ENCODE data around the gene CLDN24. TPM values are rescaled to one million over a fixed set of nuclear protein-coding genes. Genes with fewer than 3 reads are reported as not detected.

CLDN24 gene
- total RNA-seq (2014; rRNA removed) = not detected in 2 replicates
- polyA plus RNA-seq (2012) = not detected

DNA sequence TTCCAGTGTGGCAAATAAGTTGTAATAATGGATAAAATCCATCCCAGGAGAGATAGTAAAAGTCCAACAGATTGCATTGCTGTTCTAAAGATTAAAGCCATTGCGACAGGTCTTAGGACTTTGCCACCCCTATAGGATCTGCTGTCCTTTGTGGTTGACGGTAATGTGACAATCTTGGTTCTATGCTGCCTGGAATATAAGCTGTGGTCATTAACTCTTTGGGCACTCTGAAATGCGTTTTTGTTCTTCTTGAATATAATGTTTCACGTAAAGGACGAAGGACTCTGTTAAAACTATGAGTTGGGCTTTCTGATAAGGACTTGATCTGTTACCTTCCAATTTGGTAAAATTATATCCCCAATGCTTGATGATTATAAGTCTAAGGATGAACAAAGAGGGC is at the start of gene CLDN24:
CLDN24 (minus strand) TSS at position 101 of the 400 bp plus-strand sequence; CDS start at position 101, 0 bp downstream.
- DNase-seq (ENCODE audit: low read depth) = no peak

DNA sequence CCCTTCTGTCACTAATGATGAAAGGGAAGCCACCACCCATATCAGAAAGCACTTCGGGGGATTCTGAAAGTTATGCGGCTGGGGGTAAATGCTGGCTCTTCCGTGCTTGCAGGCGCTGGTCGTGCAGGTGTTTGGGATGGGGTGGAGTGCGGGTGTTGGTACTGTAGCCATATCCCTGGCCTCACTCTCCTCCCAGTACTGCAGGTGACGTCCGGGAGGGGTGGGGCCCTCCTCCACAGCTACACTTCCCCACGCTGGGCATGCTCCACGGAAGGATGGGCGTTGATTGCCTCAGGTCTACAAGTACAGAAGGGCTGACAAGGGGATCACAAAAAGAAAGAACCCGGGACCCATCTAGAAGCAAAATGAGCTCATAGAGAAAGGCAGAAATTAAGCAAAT is 48.6 kb upstream of the CLDN24 start:
- no peak for DNase-seq (ENCODE audit: low read depth)

DNA sequence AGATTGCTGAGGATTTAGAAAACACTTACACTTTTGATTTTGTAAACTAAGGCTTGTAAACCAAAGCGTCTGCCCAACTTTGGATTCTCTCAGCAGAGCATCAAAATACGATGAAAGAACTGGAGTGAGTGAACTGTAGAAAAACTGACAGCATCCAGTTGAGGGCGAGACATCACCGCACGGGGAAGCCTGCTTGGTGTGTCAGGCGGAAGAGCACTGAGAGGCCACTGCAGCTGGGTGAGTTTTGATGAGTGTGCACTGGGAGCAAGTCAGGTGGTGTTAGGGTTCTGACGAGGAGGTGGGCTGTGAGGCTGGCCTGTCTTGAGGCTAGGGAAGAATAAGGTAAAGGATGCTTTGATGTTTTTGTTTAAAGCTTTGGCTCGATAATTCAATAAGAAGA is 46.8 kb upstream of the CLDN24 start:
- DNase-seq (ENCODE audit: low read depth) = no peak

DNA sequence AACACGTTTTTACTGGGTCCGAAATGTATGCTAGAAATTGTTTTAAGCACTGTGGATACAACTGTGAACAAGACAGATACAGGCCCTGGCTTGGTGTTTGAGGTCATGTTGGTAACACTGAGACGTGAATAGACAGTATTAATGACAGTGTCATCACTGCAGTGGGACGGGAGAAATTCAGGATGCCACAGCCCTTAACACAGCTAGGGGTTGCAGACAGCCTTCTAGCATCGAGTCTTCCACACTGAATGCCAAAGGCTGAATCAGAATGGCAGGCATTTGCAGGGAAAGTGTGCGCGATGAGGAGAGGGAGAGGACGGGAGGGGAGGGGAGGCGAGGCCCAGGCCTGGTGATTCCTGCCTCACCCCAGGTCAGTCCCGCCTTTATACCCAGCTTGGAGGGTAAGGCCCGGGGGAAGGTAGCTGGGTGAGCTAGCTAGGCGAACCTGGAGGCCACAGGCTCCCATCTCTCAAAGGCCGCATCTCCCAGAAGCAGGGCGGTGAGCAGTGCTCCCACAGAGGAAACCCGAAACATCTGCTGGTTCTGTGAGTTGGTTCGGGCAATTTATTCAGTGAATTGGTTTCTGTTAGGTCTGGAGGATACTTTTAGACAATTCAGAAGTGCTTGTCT is 44.1 kb upstream of the CLDN24 start:
- no peak for DNase-seq (ENCODE audit: low read depth)

DNA sequence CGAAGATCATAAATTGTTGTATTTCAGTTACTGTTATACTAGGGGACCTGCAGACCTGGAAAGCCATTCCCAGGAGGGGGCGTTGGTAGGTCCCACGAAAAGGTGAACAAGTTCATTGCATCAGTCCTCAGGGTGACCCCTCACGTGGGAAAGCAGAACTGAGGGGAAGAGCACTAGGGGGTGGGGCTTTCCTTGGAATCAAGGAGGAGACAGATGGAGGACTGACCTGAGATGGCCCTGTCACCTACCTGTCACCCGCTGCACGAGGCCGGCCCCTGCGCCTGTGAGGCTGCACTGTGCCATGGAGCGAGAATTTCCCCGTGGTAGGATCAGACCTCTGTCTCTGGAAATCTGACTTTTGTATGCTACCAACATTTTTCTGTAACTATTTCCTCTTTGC is 41.8 kb upstream of the CLDN24 start:
- DNase-seq (ENCODE audit: low read depth) = no peak

DNA sequence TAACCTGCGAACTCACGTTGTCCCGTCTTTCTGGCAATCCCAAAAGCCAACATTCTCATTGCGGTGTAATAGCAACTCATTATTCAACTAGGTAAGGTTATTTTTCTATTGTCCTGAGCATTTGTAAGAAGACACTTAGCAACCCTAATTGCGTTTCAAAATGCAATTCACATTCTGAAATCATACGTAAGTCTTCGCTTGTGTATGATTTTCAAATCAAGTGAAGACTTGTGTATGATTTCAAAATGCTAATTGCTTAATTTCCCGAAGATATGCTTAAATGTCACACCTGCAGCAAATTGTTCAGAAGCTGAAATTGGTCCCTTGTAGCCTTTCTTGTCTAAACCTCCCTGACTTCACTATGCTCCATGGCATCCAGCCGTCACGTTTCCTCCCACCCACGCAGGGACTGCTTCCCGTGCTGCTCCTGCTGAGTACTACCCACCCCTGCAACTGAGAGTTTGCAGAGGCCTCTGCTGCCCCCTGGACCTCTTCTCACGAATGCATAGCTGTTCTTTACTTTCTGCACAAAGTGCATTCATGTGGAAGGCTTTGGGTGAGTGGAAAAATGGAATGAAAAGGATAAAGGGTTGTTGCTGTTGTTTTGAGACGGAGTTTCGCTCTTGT is 40.8 kb upstream of the CLDN24 start:
- DNase-seq (ENCODE audit: low read depth) = peak; percentile 18

DNA sequence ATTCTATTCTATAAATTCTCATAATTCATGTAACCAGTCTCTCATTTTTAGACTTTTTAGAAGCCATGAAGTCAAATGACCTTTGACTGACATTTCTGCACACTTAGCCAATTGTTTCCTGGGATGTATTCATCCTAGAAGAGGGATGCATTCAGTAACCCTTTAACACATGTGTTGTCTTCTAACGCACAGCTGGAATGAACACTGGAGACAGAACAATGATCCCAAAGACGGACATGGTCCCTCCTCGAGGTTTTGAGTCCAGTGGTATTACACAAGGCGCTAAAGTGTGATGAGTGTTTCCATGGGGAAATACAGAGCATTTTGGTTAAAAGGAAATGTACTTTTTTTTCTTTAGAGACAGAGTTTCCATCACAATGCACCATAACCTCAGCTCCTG is 39.8 kb upstream of the CLDN24 start:
- DNase-seq (ENCODE audit: low read depth) = no peak

DNA sequence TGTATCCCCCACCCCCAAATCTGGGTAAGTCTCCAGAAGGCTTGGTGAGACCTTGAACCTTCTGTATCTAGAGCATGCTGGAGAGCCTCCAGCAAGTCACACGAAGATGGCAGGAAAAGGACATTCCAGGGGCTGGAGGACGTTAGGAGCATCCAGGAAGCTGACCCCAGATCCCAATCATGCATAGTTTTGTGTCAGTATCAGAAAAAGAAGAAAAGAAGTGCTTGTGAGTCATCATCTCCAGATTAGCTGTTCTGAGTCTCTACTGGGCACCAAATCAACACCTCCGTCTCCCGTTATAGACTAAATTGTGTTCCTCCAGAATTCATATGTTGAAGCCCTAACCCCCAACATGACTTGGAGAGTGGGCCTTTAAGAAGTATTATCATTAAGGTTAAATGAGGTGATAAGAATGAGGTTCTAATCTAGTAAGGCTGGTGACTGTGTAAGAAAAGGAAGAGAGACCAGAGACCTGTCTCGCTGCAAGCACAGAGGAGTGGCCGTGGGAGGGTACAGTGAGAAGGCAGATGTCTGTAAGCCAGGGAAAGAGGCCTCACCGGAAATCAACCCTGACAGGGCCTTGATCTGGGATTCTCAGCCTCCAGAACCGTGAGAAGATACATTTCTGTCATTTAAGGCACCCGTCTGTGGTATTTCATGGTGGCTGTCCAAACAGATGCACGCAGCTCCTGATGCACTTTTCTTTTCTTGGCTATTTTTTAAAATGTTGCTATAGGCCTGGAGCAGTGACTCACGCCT is 38.1 kb upstream of the CLDN24 start:
- peak; percentile 28 for DNase-seq (ENCODE audit: low read depth)

DNA sequence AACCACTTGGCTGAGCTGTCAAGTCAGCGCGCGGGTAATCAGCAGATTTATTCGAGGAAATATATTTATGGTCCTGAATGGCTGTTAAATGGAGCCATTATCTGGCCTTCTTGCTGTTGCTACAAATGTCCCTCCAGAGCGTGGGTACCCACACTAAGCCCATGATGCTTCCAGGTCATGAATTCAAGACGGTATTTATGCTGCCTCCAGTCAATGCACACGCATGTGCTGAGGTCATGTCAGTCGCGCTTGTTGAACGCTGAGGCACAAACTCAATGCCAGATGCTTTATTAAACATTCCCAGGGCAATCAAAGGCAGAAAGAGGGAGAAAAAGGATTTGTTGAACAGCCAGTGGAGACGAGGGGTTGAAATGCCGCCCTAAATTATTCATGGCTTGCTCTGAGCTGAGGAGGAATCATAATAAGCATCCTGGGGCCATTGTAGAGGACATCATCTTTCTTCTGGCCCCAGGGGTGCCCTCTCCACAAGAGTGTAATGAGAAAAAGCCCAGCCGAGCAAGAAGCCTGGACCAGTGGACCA is 36.1 kb upstream of the CLDN24 start:
- no peak for DNase-seq (ENCODE audit: low read depth)

DNA sequence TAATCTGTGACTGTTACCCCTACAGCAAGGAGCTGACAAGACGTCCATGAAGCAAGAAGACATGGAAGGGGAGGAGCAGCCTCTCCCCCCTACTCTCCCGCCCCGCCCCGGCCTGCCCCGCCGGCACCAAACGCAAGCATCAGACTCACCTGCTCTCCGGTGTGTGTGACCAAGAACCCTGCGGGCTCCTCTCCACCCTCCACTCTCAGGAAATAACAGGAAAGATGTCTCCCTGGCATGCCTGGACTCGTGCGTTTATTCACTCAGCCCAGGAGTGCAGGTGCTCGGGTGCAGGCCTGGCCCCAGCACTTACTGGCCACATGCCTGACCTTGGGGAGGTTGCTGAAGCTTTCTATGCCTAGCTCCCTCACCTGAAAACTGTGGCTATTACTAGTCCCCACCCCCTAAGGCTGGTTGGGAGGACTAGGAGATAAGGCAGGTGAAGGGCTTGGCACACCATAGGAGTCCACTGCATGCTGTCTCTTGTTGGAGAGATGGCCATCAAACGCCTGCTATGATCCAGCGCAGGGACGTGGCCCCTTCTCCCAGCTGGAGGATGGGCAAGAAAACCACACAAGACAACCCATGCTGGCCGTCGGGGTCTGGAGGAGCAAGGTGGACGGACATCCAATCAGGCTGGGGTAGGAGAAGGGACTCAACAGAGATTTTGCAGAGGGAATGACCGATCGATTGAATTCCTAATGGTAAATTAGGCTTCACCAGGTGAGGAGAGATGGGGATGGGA is 34.9 kb upstream of the CLDN24 start:
- no peak for DNase-seq (ENCODE audit: low read depth)

DNA sequence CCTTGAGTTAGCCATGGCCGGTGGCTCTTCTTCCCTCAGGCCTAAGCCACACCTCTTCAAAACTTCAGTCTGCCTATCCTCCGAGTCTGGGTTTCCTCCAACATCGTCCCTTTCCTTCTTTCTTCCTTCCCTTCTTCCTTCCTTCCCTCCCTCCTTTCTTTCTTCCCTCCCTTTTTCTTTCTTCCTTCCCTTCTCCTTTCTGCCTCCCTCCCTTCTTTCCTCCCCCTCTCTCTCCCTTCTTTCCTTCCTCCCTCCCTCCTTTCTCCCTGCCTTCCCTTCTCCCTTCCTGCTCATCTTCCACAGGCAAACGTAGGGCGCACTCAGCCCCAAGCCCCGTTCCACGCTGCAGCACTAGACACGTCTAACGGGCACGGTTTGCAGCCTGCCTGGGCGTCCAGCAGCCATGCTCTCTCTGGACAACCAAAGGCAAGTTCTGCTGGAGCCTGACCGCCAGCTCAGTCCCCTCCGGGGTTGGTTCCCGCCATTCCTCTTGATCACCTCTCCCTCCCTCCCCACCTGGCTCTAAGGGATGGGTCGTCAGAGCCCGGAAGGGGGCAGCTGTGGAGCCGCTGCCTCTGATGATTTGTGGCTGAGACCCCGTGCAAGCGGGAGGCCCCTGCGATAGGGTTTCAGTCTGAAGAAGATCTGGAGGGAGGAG is 34.1 kb upstream of the CLDN24 start:
- DNase-seq (ENCODE audit: low read depth) = no peak

DNA sequence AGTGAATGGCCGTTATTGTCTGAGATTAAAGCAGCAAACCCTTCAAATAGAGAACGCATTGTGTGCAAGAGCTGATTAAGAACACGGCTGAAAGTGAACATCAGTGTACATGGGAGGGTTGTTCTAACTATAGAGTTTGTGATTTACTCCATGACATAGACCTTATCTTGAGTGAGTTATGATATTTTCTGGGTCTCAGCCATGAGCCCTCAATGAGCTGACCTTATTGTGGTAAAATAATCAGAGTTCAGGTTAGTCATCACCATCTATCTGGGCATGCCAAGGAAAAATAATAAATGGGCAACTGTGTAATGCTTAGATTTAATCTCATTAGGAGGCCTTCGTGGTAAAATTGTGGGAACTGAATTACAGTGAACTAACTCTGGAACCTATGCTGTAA is 33.2 kb upstream of the CLDN24 start:
- peak; percentile 62 for DNase-seq (ENCODE audit: low read depth)

DNA sequence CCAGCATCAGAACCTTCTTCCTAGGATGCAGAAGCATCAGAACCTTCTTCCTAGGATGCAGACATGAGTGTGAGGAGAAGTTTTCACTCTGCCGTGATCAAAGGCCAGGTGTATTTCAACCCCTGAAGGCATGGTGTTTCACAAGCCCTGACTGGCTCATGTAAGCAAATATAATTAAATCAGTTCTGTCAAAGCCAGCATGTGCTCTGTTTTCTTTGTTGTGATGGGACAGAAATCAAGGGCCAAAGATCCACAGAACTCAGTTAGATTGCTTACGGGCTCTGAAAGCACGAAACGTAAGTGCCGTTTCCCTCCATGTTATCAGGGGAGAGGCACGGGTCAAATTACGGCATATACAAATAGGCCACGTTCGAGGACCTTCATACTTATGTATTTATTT is 32.0 kb upstream of the CLDN24 start:
- no peak for DNase-seq (ENCODE audit: low read depth)

DNA sequence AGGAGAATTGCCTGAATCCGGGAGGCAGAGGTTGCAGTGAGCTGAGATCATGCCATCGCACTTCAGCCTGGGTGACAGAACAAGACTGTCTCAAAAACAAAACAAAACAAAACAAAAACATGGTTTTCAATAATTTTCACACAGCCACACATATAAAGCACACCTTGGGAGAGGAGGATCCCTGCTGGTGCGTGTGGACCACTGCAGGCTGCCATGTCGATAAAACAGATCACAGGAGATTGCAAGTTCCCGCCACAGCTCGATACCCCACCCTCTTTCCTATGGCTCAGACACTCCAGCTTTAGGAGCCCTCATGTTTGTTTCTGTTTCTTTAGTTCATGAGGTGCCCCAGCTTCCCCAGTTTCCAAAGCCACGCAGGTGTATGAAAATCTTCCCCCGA is 31.3 kb upstream of the CLDN24 start:
- no peak for DNase-seq (ENCODE audit: low read depth)

DNA sequence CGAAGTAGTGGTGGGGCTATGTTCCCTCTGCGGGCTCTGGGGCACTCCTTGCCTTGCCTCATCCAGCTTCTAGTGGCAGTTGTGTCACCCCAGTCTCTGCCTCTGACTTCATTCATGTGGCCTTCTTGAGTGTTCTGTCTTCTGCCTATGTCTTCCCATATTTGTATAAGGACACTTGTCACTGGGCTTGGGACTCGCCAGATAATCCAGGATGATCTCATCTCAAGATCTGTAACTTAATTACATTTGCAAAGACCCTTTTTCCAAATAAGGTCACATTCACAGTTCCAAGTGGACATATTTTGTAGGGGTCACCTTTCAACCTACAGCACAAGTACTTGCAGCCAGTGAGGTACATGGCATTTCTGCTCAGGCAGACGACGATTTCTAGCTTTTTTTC is 30.3 kb upstream of the CLDN24 start:
- DNase-seq (ENCODE audit: low read depth) = no peak

DNA sequence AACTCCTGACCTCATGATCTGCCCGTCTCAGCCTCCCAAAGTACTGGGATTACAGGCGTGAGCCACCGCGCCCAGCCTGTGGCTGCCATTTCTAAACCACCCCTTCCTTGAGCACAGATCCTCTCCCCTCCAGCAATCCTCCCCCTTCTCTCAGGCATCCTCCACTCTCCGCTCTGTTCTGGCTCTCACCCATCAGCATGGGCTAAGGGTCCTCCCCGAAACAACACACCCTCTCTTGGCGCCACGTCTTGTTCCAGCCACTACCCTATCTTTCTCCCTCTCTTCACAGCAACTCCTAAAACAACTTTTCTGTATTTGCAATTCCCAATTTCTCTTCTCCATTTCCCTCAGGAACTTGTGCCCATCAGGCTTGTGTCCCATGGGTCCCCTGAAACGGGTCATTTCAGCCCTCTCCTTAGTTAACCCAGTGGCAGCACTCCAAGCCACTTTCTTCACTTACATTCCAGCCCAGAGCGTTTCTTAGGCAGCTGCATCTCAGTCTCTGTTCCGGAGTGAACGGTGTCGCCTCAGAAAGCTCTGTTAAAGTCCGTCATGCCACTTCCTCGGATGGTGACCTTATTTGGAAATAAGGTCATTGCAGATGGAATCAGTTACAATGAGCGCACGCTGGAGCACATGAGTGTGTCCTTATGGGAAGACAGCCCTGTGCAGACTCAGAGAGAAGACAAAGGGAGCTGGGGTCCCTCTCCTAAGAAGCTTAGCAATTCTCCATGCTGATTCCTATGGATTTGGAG is 28.3 kb upstream of the CLDN24 start:
- no peak for DNase-seq (ENCODE audit: low read depth)

DNA sequence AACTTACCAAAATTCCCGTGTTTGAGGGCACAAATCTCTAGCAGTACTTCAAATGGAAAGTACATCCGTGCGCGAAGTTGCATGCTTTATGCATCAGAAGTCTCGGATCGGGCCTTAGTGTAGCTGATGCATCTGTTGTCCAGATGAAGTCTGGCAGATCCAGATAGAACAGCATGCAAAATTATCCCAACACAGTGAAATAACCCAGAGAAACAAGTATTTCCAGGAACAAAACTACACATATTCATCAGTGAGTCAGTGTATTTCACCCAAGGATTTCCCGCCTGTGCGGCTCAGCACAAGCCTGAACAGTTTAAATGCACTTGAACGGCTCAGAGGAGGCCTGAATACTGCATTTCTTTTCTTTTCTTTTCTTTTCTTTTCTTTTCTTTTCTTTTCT is 27.4 kb upstream of the CLDN24 start:
- peak; percentile 30 for DNase-seq (ENCODE audit: low read depth)

DNA sequence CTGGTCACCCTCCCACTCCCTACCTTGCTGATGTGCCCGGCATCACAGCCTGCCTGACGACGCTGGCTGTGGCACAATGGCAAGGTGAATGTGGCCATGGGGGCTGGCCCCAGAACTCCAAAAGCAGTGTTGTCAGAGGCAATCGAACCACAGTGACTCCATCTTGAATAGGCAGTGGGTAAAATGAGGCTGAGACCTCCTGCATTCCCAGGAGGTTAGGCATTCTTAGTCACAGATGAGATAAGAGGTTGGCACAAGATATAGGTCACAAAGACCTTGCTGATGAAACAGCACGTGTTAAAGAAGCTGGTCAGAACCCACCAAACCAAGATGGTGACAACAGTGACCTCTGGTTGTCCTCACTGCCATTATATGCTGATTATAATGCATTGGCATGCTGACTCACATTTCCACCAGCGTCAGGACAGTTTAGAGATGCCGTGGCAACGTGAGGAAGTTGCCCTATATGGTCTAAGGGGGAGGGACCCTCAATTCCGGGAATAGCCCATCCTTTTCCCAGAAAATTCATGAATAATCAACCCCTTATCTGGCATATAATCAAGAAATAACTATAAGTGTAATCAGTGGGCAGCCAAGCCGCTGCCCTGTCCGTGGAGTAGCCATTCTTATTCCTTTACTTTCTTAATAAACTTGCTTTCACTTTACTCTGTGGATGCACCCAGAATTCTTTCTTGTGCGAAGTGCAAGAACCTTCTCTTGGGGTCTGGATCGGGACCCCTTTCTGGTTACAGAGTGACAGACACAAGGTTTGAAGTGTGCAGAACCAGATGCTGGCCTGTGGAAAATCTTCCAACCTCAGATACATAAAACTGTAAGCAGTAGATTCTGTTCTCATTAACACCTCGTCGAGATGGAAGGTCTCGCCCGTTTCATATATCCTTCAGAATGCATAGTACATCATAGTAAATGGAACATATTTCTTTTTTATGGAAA is 26.8 kb upstream of the CLDN24 start:
- DNase-seq (ENCODE audit: low read depth) = peak; percentile 88

DNA sequence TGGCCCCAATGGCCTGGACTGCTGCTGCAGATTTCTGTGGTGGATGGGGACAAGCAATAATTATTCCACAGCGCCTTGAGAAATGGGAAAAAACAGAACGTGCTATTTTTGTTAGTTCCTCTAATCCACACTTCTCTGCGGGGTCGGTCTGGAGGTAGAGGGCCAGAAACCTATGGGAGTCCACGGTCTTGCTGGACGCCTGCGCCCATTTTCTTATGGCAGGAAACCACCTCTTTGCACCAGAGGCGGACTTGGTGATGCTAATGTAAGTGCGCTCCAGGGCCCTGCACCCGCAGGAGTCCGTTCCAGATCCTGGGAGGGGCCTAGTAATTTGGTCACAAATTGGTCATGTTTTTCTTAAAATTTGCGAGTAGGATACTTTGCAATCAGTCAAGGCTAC is 25.9 kb upstream of the CLDN24 start:
- DNase-seq (ENCODE audit: low read depth) = no peak
